GM12801 (cell line): ENCODE data around the gene GGTA1.

Experiments used
- TF ChIP-seq, protein P1 (sequence below): IDR thresholded peaks from one replicate; pipeline ENCODE4 v1.5.1; 2011; ENCODE audit warnings: control low read depth; ENCODE audit not compliant: insufficient read length; ENCODE audit errors: extremely low read depth

GGTA1 gene

DNA sequence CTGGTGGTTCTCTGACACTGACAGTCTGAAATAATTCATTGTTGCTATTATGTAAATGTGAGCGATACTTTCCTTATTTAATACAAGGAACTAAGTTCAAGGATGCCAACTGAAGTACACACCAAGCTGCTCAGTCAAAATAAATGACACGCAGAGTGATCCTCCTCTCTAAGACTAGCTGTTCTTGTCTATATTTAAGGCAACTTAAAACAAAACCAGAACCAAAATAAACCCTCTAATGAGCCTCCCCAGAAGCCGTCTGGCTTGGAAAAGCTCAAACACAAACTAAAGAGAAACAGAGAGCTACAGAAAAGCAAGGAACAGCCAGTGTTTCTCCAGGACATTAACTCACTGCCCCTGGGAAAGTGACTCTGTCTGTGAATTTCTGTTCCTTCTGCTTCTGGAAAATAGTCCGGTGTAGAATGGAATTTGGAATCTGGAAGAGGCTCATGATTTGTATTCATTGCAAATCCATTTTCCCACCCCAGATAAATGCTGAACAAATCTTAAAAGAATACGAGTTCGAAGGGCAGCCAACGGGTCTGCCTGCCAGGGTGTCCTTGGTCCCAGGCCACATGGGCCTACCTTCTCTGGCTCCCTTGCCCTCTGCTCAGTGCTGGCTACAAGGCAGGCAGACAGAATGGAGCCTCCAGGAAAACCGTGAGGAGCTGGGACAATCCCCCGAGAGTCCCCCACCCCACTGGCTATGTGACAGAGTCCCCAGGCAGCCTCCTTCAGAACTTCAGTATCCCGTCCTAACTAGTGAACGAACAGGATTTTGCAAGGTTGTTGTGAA is 14.8 kb downstream of the GGTA1 start:
- TF ChIP-seq, protein P1, sequence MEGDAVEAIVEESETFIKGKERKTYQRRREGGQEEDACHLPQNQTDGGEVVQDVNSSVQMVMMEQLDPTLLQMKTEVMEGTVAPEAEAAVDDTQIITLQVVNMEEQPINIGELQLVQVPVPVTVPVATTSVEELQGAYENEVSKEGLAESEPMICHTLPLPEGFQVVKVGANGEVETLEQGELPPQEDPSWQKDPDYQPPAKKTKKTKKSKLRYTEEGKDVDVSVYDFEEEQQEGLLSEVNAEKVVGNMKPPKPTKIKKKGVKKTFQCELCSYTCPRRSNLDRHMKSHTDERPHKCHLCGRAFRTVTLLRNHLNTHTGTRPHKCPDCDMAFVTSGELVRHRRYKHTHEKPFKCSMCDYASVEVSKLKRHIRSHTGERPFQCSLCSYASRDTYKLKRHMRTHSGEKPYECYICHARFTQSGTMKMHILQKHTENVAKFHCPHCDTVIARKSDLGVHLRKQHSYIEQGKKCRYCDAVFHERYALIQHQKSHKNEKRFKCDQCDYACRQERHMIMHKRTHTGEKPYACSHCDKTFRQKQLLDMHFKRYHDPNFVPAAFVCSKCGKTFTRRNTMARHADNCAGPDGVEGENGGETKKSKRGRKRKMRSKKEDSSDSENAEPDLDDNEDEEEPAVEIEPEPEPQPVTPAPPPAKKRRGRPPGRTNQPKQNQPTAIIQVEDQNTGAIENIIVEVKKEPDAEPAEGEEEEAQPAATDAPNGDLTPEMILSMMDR = no peak

DNA sequence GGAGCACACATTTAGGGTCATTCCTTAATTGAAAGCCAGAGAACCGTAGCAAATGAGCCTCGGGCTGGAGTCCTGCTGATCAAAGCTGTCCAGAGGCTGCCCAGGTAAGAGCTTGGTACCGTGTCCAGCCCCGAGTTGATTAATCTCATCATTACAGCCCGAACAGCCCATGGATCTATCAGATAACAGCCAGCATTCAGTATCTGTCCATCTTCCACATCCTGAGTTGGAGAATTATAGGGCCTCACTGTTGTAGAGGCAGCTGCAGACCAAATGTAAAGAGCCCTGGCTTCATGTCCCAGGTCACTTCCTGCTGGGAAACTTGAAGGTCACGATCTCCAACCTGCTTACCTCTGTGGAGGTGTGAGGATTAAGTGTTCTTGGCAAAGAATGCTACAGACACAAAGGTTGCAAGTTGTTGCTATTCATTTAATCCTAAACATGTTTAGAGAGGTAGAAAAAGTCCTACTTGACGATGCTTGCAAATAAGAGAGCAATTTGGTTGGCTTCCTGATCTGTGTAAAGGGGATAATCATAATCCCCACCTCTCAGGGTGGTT is 16.1 kb downstream of the GGTA1 start:
- TF ChIP-seq, protein P1 = no peak

DNA sequence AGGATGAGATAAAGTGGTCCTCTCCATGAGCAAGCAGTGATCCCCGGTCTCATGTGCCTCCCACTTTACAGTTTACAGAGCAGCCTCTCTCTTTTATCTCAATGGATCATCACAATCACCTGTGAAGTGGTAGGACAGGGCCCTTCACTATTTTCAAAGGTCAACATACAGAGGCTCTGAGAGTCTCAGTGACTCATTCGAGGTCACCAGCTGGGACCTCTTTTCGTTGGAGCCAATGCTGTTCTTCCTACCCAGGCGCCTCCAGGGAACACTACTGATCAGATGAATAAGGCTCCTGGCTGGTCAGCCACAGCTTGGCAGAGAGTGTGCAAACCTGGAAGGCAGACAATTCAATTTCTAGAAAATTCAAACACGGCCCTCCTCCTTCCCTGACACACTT is 16.6 kb downstream of the GGTA1 start:
- TF ChIP-seq, protein P1 = no peak

DNA sequence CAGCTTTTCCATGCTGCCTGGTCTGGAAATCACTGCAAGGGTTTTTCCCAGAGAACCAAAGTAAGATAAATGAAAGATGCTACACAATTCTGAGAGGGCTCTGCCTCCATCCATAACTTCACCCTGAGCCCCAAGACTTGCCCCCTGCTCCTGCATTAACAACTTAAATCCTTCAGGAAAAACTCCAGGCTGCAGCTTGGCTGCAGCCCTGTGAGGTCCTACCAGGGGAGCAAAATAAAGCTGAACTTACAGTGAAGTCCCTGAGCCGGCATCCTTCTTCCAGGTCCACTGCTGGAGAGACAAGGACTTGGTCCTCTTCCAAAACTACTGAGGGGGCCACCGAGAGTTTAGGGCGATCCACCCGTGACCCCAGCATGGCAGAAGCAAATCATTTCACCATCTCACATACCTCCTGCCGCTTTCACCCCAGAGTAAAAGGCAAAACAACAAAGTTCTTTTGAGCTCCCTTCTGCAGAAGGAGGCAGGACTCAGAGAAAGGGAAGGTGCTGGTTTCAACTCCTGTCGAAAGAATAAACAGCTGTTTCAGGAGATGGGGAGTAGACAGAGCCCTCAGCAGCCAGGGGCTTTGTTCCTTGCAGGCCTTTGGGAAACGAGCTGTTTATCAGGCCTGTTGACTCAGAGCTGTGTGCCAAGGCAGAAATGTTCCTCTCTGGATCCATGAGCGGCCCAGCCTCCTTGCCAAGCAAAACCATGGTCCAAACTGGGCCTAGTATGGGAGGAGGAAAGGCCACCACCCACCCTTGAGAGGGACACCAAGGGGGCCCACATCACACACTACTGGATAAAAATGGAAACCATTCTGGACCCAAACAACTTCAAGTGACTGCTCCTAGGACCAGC is 20.6 kb downstream of the GGTA1 start:
- TF ChIP-seq, protein P1 = no peak

DNA sequence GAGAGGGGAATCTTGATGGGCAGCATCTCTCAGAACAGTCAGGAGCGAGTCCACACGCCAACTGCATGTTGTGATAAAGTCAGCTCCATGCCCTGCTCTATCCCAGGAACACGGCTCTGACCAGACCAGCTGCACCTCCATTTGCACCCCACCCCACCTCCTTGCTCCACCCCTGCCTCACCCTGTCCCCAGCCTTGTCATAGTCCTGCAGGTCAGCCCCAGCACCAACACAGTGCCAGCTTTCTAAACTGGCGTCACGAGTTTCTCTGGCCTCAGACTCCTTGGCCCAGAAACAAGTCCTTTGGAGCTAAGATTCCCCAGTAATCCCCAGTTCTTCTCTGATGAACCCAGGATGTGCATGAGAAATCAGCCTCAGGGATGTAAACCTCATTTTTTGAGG is 23.5 kb downstream of the GGTA1 start:
- TF ChIP-seq, protein P1 = no peak

DNA sequence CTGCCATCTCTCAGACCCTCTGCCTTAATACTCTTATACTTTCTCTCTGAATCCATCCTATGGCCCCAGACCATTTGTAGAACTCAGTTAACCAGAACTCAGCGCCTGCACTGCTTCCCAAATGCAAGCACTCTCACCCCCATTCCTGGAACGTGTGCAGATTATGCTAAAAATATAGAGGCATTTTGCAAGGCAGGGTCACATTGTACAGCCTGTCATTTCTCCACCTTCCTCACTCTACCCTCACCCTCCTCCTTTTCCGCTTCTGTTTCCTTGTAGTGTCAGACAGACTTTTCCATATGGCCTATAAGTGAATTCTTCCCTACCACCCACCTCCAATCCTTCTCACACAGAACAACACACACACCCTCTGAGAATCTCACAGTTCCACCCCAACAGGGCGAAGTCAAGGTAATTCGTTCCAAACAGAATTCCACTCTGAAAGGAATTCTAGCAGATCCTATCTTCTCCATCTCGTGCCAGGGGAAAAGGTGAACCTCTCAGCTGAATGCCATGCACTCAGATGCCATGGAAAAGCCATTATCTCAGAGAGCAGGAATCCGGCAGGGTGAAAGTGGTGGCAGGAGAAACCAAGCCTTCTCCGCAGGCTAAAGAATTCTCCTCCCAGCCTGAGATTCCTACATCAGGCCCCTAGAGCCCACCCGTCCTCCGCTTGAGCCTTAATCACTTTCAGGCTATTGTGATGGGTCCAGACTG is 25.3 kb downstream of the GGTA1 start:
- TF ChIP-seq, protein P1 = no peak

DNA sequence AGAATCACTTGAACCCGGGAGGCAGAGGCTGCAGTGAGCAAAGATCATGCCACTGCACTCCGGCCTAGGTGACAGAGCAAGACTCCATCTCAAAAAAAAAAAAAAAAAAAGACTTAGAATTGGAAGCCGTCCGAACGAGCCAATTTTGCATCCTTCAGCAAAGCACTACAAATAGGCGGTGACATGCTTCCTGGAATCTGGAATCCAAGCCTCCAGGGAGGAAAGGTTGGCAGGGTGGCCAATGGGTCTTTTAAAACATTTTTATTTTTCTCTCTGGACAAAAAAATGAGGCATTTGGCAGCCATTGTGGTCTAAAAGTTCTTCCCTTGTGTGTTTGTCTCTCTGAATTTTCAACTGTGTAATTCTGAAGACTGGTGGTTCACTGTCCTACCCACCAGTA is 26.4 kb downstream of the GGTA1 start:
- TF ChIP-seq, protein P1 = no peak
